K562 (cell line): ENCODE results near the gene WDR62. TPM values are rescaled to one million over a fixed set of nuclear protein-coding genes. Genes with fewer than 3 reads are reported as not detected.

Experiments used
- AFF1 ChIP-seq, 2 experiments: fragments of 450-650 bp; IDR thresholded peaks; 2 replicates each; pipeline ENCODE4 v1.6.1; 2018; ENCODE audit warnings: mild to moderate bottlenecking in 2 of 2, low read depth in 1 of 2; ENCODE audit not compliant: partially characterized antibody in 2 of 2
- FOXJ3 ChIP-seq: sonication (generic); formaldehyde crosslinking; IDR thresholded peaks from 2 replicates; pipeline ENCODE4 v1.4.0; 2020; ENCODE audit warnings: mild to moderate bottlenecking, missing genetic modification reagents
- ILF3 ChIP-seq: fragments of 450-650 bp; IDR thresholded peaks from 2 replicates; pipeline ENCODE4 v1.6.1; 2018; ENCODE audit warnings: antibody characterized with exemption, mild to moderate bottlenecking, moderate library complexity, borderline replicate concordance
- MECOM ChIP-seq: fragments of 250-450 bp; sonication (Bioruptor Pico); IDR thresholded peaks from 2 replicates; pipeline ENCODE4 v1.8.0; 2022; ENCODE audit warnings: inconsistent platforms
- MED1 ChIP-seq: sonication (generic); formaldehyde crosslinking; IDR thresholded peaks from 2 replicates; pipeline ENCODE4 v1.8.1; 2023; ENCODE audit warnings: missing genetic modification reagents, borderline replicate concordance
- MYNN ChIP-seq, 2 experiments: sonication (generic); formaldehyde crosslinking in 1 of 2; IDR thresholded peaks; 2 replicates each; pipeline versions ENCODE4 v1.5.0 to v1.6.1; 2016 to 2020; ENCODE audit warnings: antibody characterized with exemption in 1 of 2, missing genetic modification reagents in 1 of 2
- NFE2 ChIP-seq: IDR thresholded peaks from 2 replicates; pipeline ENCODE4 v1.6.1; 2014; ENCODE audit warnings: antibody characterized with exemption, low read depth
- NFIX ChIP-seq: fragments of 250-450 bp; sonication (Bioruptor Pico); IDR thresholded peaks from 2 replicates; pipeline ENCODE4 v1.4.0; 2020; ENCODE audit warnings: low read depth, mild to moderate bottlenecking, moderate library complexity
- POLR2G ChIP-seq: fragments of 200-400 bp; formaldehyde crosslinking; IDR thresholded peaks from 2 replicates; pipeline ENCODE4 v1.6.1; 2017; ENCODE audit warnings: low read depth, mild to moderate bottlenecking, antibody characterized with exemption, low read length, moderate library complexity
- PTBP1 ChIP-seq: fragments of 200-400 bp; formaldehyde crosslinking; IDR thresholded peaks from 2 replicates; pipeline ENCODE4 v1.6.1; 2017; ENCODE audit warnings: low read depth, low read length
- SAFB2 ChIP-seq: fragments of 200-400 bp; formaldehyde crosslinking; IDR thresholded peaks from 2 replicates; pipeline ENCODE4 v1.6.1; 2018; ENCODE audit warnings: borderline replicate concordance, low read length, low read depth, moderate library complexity; ENCODE audit not compliant: severe bottlenecking
- SRF ChIP-seq, 2 experiments: fragments of 250-450, 450-650 bp in 1 of 2; sonication (Bioruptor Pico) in 1 of 2; sonication (generic) in 1 of 2; formaldehyde crosslinking; IDR thresholded peaks; 2 replicates each; pipeline versions ENCODE4 v1.5.0 to v1.5.1; 2020 to 2022; ENCODE audit warnings: mild to moderate bottlenecking in 1 of 2, missing genetic modification reagents in 1 of 2
- TEAD2 ChIP-seq: fragments of 450-650 bp; IDR thresholded peaks from 2 replicates; pipeline ENCODE4 v1.6.1; 2016; ENCODE audit warnings: missing genetic modification characterization, control low read depth, missing compliant biosample characterization
- TOE1 ChIP-seq, 2 experiments: fragments of 450-650 bp in 1 of 2; sonication (generic) in 1 of 2; formaldehyde crosslinking in 1 of 2; IDR thresholded peaks; 2 replicates each; pipeline versions ENCODE4 v1.7.1 to v1.8.0; 2016 to 2022; ENCODE audit warnings: borderline replicate concordance in 2 of 2, mild to moderate bottlenecking in 2 of 2, antibody characterized with exemption in 1 of 2, inconsistent platforms in 1 of 2, low read depth in 1 of 2, missing genetic modification reagents in 1 of 2, moderate library complexity in 1 of 2
- ZNF175 ChIP-seq: fragments of 200-800 bp; sonication (Bioruptor generic); IDR thresholded peaks from 2 replicates; pipeline ENCODE4 v1.6.1; 2016; ENCODE audit warnings: low read depth, mild to moderate bottlenecking, missing genetic modification characterization, missing compliant biosample characterization
- polyA plus RNA-seq, 8 experiments: library from polyadenylated mRNA; depleted of rRNA in 4 of 8; stranded (reverse) in 5 of 8; unstranded in 3 of 8; fragments of >200 nt; fragmentation: Nextera tagmentation in 2 of 8; fragmentation: Illumina TruSeq in 1 of 8; extraction: Ambion mirVana in 2 of 8; extraction: Trizol in 1 of 8; gene quantifications; 2 replicates each; pipeline versions ENCODE4 v1.2.1 to v1.2.3, GENCODE V29; 2011 to 2014; ENCODE audit warnings: inconsistent platforms in 1 of 8, missing spikeins in 1 of 8
- total RNA-seq, 7 experiments: library from RNA; depleted of rRNA in 6 of 7; stranded (reverse); fragments of >200 nt in 6 of 7; fragmentation: Illumina TruSeq in 2 of 7; extraction: Trizol in 2 of 7; gene quantifications; 2 replicates each; pipeline versions ENCODE4 v1.2.1 to v1.2.3, GENCODE V29; 2011 to 2021; ENCODE audit warnings: low replicate concordance in 1 of 7
- TF ChIP-seq, protein P1 (sequence below), 3 experiments: fragments of 200-800 bp in 1 of 3; fragments of 250-450 bp in 1 of 3; fragments of 450-650 bp in 1 of 3; sonication (Bioruptor Pico) in 1 of 3; sonication (Bioruptor generic) in 1 of 3; formaldehyde crosslinking in 1 of 3; IDR thresholded peaks; 2 replicates each; pipeline versions ENCODE4 v1.6.1 to v1.8.0; 2016 to 2022; ENCODE audit warnings: mild to moderate bottlenecking in 2 of 3, missing genetic modification characterization in 2 of 3, missing compliant biosample characterization in 1 of 3, moderate library complexity in 1 of 3

WDR62 gene
- total and polyA plus RNA-seq, 9 of the 15 experiments (the other 6 are each of a cell fraction or from before 2014, with no cell fraction given), result 0.35 to 32.8 (median 14.4) TPM

GRCh38 chr19:36054733-36055686 is at the start of gene WDR62 (continued):
- no peak for TF ChIP-seq ZNF175
- TF ChIP-seq SAFB2, result no peak
- no peak for TF ChIP-seq AFF1 (IDR thresholded peaks at IDR 0.05; ENCODE audit: low read depth in 1 of 2, partially characterized antibody in 2 of 2)
- TF ChIP-seq MYNN (IDR thresholded peaks at IDR 0.05), result no peak
- no peak for TF ChIP-seq MYNN (CRISPR knock-in tag; IDR thresholded peaks at IDR 0.05)
- no peak for TF ChIP-seq TEAD2 (tag)
- no peak for TF ChIP-seq MED1
- TF ChIP-seq NFIX (CRISPR knock-in tag), result no peak
- TF ChIP-seq POLR2G, result peak; percentile 94
- TF ChIP-seq FOXJ3 (CRISPR knock-in tag), result no peak
- no peak for TF ChIP-seq PTBP1
- TF ChIP-seq NFE2, result peak; percentile 60; the same call in 1 of the 2 replicates
- TF ChIP-seq ILF3, result no peak
- TF ChIP-seq TOE1 (IDR thresholded peaks at IDR 0.05; ENCODE audit: borderline replicate concordance), result no peak
- TF ChIP-seq TOE1 (CRISPR knock-in tag; IDR thresholded peaks at IDR 0.05; ENCODE audit: borderline replicate concordance, low read depth), result no peak
- no peak for TF ChIP-seq MECOM
- TF ChIP-seq SRF (CRISPR knock-in tag; IDR thresholded peaks at IDR 0.05), result no peak
- TF ChIP-seq, protein P1, sequence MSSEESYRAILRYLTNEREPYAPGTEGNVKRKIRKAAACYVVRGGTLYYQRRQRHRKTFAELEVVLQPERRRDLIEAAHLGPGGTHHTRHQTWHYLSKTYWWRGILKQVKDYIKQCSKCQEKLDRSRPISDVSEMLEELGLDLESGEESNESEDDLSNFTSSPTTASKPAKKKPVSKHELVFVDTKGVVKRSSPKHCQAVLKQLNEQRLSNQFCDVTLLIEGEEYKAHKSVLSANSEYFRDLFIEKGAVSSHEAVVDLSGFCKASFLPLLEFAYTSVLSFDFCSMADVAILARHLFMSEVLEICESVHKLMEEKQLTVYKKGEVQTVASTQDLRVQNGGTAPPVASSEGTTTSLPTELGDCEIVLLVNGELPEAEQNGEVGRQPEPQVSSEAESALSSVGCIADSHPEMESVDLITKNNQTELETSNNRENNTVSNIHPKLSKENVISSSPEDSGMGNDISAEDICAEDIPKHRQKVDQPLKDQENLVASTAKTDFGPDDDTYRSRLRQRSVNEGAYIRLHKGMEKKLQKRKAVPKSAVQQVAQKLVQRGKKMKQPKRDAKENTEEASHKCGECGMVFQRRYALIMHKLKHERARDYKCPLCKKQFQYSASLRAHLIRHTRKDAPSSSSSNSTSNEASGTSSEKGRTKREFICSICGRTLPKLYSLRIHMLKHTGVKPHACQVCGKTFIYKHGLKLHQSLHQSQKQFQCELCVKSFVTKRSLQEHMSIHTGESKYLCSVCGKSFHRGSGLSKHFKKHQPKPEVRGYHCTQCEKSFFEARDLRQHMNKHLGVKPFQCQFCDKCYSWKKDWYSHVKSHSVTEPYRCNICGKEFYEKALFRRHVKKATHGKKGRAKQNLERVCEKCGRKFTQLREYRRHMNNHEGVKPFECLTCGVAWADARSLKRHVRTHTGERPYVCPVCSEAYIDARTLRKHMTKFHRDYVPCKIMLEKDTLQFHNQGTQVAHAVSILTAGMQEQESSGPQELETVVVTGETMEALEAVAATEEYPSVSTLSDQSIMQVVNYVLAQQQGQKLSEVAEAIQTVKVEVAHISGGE (CRISPR knock-in tag; IDR thresholded peaks at IDR 0.05), result no peak
